Measurements from ENCODE around the gene ELOVL6. TPM values are rescaled to one million over a fixed set of nuclear protein-coding genes. Genes with fewer than 3 reads are reported as not detected.

Gene ELOVL6
- total and polyA plus RNA-seq, 10 of the 15 experiments (the other 5 are each of a cell fraction or from before 2014, with no cell fraction given) = 3.9 to 33.5 (median 8.1) TPM

DNA sequence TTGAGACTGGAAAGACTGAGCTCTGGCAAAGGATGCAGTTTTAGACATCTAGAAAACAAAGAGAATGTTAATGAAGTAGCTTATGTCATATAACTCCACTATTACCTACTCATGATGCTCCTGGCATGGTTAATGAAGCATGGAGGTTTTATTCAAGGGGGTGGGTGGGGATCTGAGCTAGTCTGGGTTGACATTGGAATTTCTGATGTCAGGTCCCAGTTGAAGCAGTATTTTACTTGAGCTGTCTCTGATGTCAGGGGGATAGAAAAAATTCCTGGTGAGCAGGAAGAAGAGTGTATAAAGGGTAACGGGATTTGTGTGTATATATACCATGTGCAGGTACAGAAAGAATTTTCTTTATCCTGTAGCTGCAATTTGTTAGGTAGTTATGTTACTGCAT, 102.0 kb downstream of the ELOVL6 start:
- Histone ChIP-seq H2AFZ (ENCODE audit: control insufficient read depth, low read depth, low read length) (no peak overlapping the region), H3K9ac (ENCODE audit: control insufficient read depth, insufficient read depth, low read length) (no peak overlapping the region), H3K36me3 (ENCODE audit: control insufficient read depth in 2 of 2, insufficient read depth in 2 of 2, low read length in 1 of 2) (no peaks in the 10 kb centered on the region), H3K9me3 (replicated peaks; ENCODE audit: control insufficient read depth, insufficient read depth, low read length) (no peaks in the 10 kb centered on the region), H3K79me2 (ENCODE audit: control insufficient read depth, insufficient read depth, low read length) (no peaks in the 10 kb centered on the region), H4K20me1 (ENCODE audit: control insufficient read depth, insufficient read depth) (no peaks in the 10 kb centered on the region), H3K27ac (ENCODE audit: control insufficient read depth, insufficient read depth) (no peak overlapping the region), H3K4me1 (ENCODE audit: control insufficient read depth, insufficient read depth, low read length) (no peaks in the 10 kb centered on the region), H3K4me2 (ENCODE audit: control insufficient read depth, insufficient read depth) (no peak overlapping the region), H3K4me3 (no peak overlapping the region), H3K27me3 (replicated peaks in 1 of 2; ENCODE audit: control insufficient read depth in 2 of 2, insufficient read depth in 2 of 2, low read length in 1 of 2) (no peaks in the 10 kb centered on the region)
- ChIA-PET RAD21 (ENCODE audit: unreplicated experiment) (interaction anchor here (1.1 to 1.2 kb wide), 3 partner anchors 36 to 102 kb away, joined by 3 to 4 read pairs (median 3); partner anchors contain the start of gene ELOVL6), CTCF (interaction anchor here (0.7 to 1.5 kb wide), 3 partner anchors 15 to 47 kb away, joined by 3 to 5 read pairs (median 5); no protein-coding TSS in a partner anchor), SMC1A (ENCODE audit: uncharacterized antibody, unreplicated experiment) (interaction anchor here (0.7 to 2.3 kb wide), 7 partner anchors 8 to 84 kb away, joined by 3 to 7 read pairs (median 3); no protein-coding TSS in a partner anchor), POLR2A (interaction anchor here (0.5 to 0.9 kb wide), 2 partner anchors 47 to 51 kb away, joined by 3 read pairs; no protein-coding TSS in a partner anchor)
- TF ChIP-seq RBBP5 (conservative IDR thresholded peaks at IDR 0.05) = no peak
- TF ChIP-seq TBL1XR1 (IDR thresholded peaks at IDR 0.05; ENCODE audit: low read depth, low read length) = no peak
- no peak for TF ChIP-seq POU2F2 (IDR thresholded peaks at IDR 0.05; ENCODE audit: borderline replicate concordance, low read depth, low read length)
- BruUV-seq (replicated peaks) = no TSS peak
- 100% methylated on average over 1 of the region's 1 CpG for WGBS (ENCODE audit: insufficient coverage, insufficient replicate concordance, low lambda C conversion rate, missing lambda C conversion rate)
- ATAC-seq (no peak), FAIRE-seq (no peak), DNase-seq (ENCODE audit: low read depth, low spot score) (no peak)
- intact Hi-C loops (cut with micrococcal nuclease; ENCODE audit: unreplicated experiment) (no loop called here), in situ Hi-C loops (cut with MboI) (no loop called here)

DNA sequence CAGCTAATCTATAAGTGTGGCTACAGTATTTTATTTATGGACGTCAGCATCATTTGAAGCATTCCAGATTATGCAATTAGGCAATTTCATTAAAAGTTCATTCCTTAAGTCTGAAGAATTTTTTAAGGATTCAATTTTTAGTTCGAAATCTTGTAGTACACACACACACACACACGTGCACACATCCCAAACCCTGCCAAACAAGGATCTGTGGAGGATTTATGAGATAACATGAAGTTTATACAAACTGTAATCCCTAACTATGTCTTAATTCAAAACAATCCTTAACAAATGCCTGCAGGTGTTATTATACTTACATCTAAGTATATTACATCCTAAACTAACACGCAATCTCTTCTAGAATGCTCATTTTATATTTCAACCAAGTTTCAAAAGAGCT, 105.8 kb downstream of the ELOVL6 start:
- in situ Hi-C loops (cut with MboI) = no loop called here
- Histone ChIP-seq H3K9me3 (replicated peaks; ENCODE audit: control insufficient read depth, insufficient read depth, low read length) (no peaks in the 10 kb centered on the region), H3K4me1 (ENCODE audit: control insufficient read depth, insufficient read depth, low read length) (no peaks in the 10 kb centered on the region), H3K4me2 (ENCODE audit: control insufficient read depth, insufficient read depth) (no peak overlapping the region), H3K4me3 (no peak overlapping the region), H4K20me1 (ENCODE audit: control insufficient read depth, insufficient read depth) (no peaks in the 10 kb centered on the region), H3K36me3 (ENCODE audit: control insufficient read depth in 2 of 2, insufficient read depth in 2 of 2, low read length in 1 of 2) (no peaks in the 10 kb centered on the region), H3K27me3 (replicated peaks in 1 of 2; ENCODE audit: control insufficient read depth in 2 of 2, insufficient read depth in 2 of 2, low read length in 1 of 2) (no peaks in the 10 kb centered on the region), H3K79me2 (ENCODE audit: control insufficient read depth, insufficient read depth, low read length) (no peaks in the 10 kb centered on the region), H2AFZ (ENCODE audit: control insufficient read depth, low read depth, low read length) (no peak overlapping the region), H3K27ac (ENCODE audit: control insufficient read depth, insufficient read depth) (no peak overlapping the region), H3K9ac (ENCODE audit: control insufficient read depth, insufficient read depth, low read length) (no peak overlapping the region)
- DNase-seq (ENCODE audit: low read depth, low spot score) (no peak), FAIRE-seq (no peak), ATAC-seq (no peak)
- ChIA-PET POLR2A (no interaction called here), RAD21 (ENCODE audit: unreplicated experiment) (no interaction called here), CTCF (no interaction called here), SMC1A (ENCODE audit: uncharacterized antibody, unreplicated experiment) (interaction anchor here (0.9 to 1.5 kb wide), 5 partner anchors 16 to 88 kb away, joined by 3 to 4 read pairs (median 3); no protein-coding TSS in a partner anchor)
- intact Hi-C loops (cut with micrococcal nuclease; ENCODE audit: unreplicated experiment) = no loop called here
- TF ChIP-seq EED (IDR thresholded peaks at IDR 0.05; ENCODE audit: low read depth) (no peak), EZH2 (IDR thresholded peaks at IDR 0.05; ENCODE audit: borderline replicate concordance, control insufficient read depth, low read depth, low read length) (no peak), SUPT20H (IDR thresholded peaks at IDR 0.05; ENCODE audit: borderline replicate concordance, control insufficient read depth, low read depth, low read length) (no peak), RELA (IDR thresholded peaks at IDR 0.05; ENCODE audit: borderline replicate concordance, partially characterized antibody) (no peak), CHD4 (IDR thresholded peaks at IDR 0.05) (no peak), ATF7 (IDR thresholded peaks at IDR 0.05; ENCODE audit: low read depth) (no peak)
- TF ChIP-seq, protein P1, sequence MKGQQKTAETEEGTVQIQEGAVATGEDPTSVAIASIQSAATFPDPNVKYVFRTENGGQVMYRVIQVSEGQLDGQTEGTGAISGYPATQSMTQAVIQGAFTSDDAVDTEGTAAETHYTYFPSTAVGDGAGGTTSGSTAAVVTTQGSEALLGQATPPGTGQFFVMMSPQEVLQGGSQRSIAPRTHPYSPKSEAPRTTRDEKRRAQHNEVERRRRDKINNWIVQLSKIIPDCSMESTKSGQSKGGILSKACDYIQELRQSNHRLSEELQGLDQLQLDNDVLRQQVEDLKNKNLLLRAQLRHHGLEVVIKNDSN (IDR thresholded peaks at IDR 0.05; ENCODE audit: borderline replicate concordance, extremely low read length, insufficient read depth, low read depth, low read length) = no peak
- TF ChIP-seq, protein P2, sequence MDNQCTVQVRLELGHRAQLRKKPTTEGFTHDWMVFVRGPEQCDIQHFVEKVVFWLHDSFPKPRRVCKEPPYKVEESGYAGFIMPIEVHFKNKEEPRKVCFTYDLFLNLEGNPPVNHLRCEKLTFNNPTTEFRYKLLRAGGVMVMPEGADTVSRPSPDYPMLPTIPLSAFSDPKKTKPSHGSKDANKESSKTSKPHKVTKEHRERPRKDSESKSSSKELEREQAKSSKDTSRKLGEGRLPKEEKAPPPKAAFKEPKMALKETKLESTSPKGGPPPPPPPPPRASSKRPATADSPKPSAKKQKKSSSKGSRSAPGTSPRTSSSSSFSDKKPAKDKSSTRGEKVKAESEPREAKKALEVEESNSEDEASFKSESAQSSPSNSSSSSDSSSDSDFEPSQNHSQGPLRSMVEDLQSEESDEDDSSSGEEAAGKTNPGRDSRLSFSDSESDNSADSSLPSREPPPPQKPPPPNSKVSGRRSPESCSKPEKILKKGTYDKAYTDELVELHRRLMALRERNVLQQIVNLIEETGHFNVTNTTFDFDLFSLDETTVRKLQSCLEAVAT (IDR thresholded peaks at IDR 0.05) = no peak
- BruUV-seq (replicated peaks) = no TSS peak
- WGBS (ENCODE audit: insufficient coverage, insufficient replicate concordance, low lambda C conversion rate, missing lambda C conversion rate) = 86% methylated on average over 4 of the region's 4 CpGs
